HUES48 (cell line): ENCODE data around the gene CEL.

Source experiments
- H3K27ac ChIP-seq: one replicate; pipeline ENCODE4 v1.7.0; 2013; ENCODE audit warnings: low read depth, low read length, inconsistent platforms
- H3K27me3 ChIP-seq: 2 replicates; pipeline ENCODE4 v1.6.1; 2013; ENCODE audit warnings: mild to moderate bottlenecking, low read length; ENCODE audit not compliant: control insufficient read depth, insufficient read depth
- H3K36me3 ChIP-seq: 2 replicates; pipeline ENCODE4 v1.6.1; 2013; ENCODE audit warnings: low read length; ENCODE audit not compliant: control insufficient read depth, insufficient read depth
- H3K4me1 ChIP-seq: 2 replicates; pipeline ENCODE4 v1.6.1; 2013; ENCODE audit warnings: mild to moderate bottlenecking, low read length; ENCODE audit not compliant: control insufficient read depth, insufficient read depth
- H3K4me3 ChIP-seq: 2 replicates; pipeline ENCODE4 v1.5.1; 2013; ENCODE audit warnings: mild to moderate bottlenecking, low read depth, low read length
- H3K9ac ChIP-seq: 2 replicates; pipeline ENCODE4 v1.6.1; 2013; ENCODE audit warnings: mild to moderate bottlenecking, low read depth, low read length, moderate library complexity
- H3K9me3 ChIP-seq: 2 replicates; pipeline ENCODE4 v1.6.1; 2013; ENCODE audit warnings: low read length; ENCODE audit not compliant: control insufficient read depth, insufficient read depth

The CEL gene

DNA sequence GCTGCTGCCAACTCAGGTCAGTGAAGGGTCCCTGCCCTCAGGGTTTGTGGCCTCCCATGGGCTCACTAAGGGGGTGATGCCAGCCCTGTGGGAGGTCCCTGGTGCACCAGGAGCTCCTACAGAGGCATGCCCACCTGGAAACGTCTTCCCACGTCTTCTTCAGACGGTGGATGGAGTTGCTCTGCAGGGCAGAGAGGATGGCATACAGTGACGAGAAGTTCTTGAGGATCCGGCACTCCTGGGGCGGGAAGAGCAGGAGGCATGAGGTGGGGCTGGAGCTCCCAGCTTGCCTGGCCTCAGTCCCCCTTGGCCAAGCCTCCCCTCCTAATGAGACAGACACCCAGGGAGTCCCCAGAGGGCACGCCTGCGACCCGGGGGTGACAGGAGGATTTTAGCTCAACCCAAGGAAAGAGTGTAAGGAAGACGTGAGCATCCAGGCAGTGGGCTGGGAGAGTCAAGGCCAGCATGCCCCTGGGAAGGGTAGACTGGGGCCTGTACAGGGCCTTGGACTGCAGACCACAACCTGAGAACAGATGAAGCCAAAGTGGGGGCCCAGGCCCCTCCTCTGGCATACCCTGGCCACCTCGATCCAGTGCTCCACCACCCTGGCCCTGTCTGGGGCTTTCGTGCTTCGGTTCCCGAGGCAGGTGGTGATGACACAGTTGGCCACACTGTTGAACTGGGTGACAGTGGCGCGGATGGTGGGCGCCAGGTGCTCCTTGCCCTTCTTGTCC lies 44.9 kb downstream of the CEL start:
- H3K27me3 ChIP-seq: no peaks in the 10 kb centered on the region
- no peak overlapping the region for H3K9ac ChIP-seq
- H3K36me3 ChIP-seq: peaks cover 42% of the 10 kb centered on the region
- H3K27ac ChIP-seq: no peak overlapping the region
- H3K4me1 ChIP-seq: peaks cover 4% of the 10 kb centered on the region; the same call in 1 of the 2 replicates
- H3K9me3 ChIP-seq: no peaks in the 10 kb centered on the region
- no peak overlapping the region for H3K4me3 ChIP-seq

DNA sequence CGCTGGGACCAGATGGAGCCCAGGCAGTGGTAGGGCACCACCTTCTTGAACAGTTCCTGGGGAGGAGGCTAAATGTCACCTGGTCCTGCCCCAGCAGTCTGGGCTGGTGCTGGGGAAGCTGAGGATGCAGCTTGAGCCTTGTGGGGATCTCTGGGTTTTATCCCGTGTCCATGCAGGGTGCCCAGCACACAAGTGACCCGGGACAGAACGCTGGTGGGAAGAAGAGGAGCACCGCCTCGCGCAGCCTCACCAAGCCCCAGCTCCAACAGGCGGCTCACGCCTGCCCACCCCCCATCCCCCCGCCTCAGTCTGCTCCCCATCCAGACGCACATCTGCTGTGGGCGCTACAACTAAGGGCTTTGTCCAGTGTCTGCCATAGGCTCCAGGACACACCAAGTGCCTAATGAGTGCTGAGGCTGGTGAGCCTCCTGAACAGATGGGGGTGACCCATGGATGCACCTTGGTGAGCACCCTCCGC lies 45.5 kb downstream of the CEL start:
- H3K4me1 ChIP-seq: peaks cover 4% of the 10 kb centered on the region; the same call in 1 of the 2 replicates
- H3K4me3 ChIP-seq: no peak overlapping the region
- no peak overlapping the region for H3K9ac ChIP-seq
- H3K27me3 ChIP-seq: no peaks in the 10 kb centered on the region
- H3K9me3 ChIP-seq: no peaks in the 10 kb centered on the region
- H3K27ac ChIP-seq: no peak overlapping the region
- peaks cover 35% of the 10 kb centered on the region for H3K36me3 ChIP-seq

- peaks cover 4% of the 10 kb centered on the region; the same call in 1 of the 2 replicates for H3K4me1 ChIP-seq
- no peak overlapping the region for H3K4me3 ChIP-seq
- H3K36me3 ChIP-seq: peaks cover 28% of the 10 kb centered on the region
- H3K27me3 ChIP-seq: no peaks in the 10 kb centered on the region
- no peak overlapping the region for H3K9ac ChIP-seq
- H3K27ac ChIP-seq: no peak overlapping the region
- no peaks in the 10 kb centered on the region for H3K9me3 ChIP-seq
Observed at GRCh38 chr9:133107961-133108793, 46.4 kb downstream of the CEL start.

- Histone ChIP-seq H3K27ac (no peak overlapping the region), H3K27me3 (no peaks in the 10 kb centered on the region), H3K4me1 (peaks cover 4% of the 10 kb centered on the region; the same call in 1 of the 2 replicates), H3K36me3 (peaks cover 28% of the 10 kb centered on the region), H3K9ac (no peak overlapping the region), H3K9me3 (no peaks in the 10 kb centered on the region), H3K4me3 (no peak overlapping the region)
Observed at GRCh38 chr9:133108794-133109641, 47.2 kb downstream of the CEL start.

- Histone ChIP-seq H3K4me1 (peaks cover 4% of the 10 kb centered on the region; the same call in 1 of the 2 replicates), H3K9me3 (no peaks in the 10 kb centered on the region), H3K36me3 (peaks cover 28% of the 10 kb centered on the region), H3K27me3 (no peaks in the 10 kb centered on the region), H3K9ac (no peak overlapping the region), H3K27ac (no peak overlapping the region), H3K4me3 (no peak overlapping the region)
Observed at GRCh38 chr9:133109931-133110650, 48.3 kb downstream of the CEL start.

- no peaks in the 10 kb centered on the region for H3K4me1 ChIP-seq
- H3K9ac ChIP-seq: no peak overlapping the region
- H3K27me3 ChIP-seq: no peaks in the 10 kb centered on the region; the same call in 1 of the 2 replicates
- no peak overlapping the region for H3K27ac ChIP-seq
- no peak overlapping the region for H3K4me3 ChIP-seq
- peaks cover 21% of the 10 kb centered on the region for H3K36me3 ChIP-seq
- no peaks in the 10 kb centered on the region for H3K9me3 ChIP-seq
Observed at GRCh38 chr9:133111808-133112662, 50.3 kb downstream of the CEL start.

GRCh38 chr9:133112663-133113026 lies 50.9 kb downstream of the CEL start:
- no peak overlapping the region for H3K9ac ChIP-seq
- H3K4me1 ChIP-seq: no peaks in the 10 kb centered on the region
- H3K27ac ChIP-seq: no peak overlapping the region
- no peak overlapping the region for H3K4me3 ChIP-seq
- no peaks in the 10 kb centered on the region for H3K9me3 ChIP-seq
- H3K27me3 ChIP-seq: peaks cover under 1% of the 10 kb centered on the region; the same call in 1 of the 2 replicates
- H3K36me3 ChIP-seq: peaks cover 18% of the 10 kb centered on the region

- no peaks in the 10 kb centered on the region for H3K4me1 ChIP-seq
- no peak overlapping the region for H3K4me3 ChIP-seq
- H3K27ac ChIP-seq: no peak overlapping the region
- no peak overlapping the region for H3K9ac ChIP-seq
- H3K9me3 ChIP-seq: no peaks in the 10 kb centered on the region
- peaks cover 7% of the 10 kb centered on the region for H3K27me3 ChIP-seq
- peaks cover 11% of the 10 kb centered on the region for H3K36me3 ChIP-seq
Observed at GRCh38 chr9:133113163-133113948, 51.6 kb downstream of the CEL start.
